Measurements from ENCODE around the gene MYO18B. TPM values are rescaled to one million over a fixed set of nuclear protein-coding genes. Genes with fewer than 3 reads are reported as not detected.

MYO18B gene
- total and polyA plus RNA-seq, 8 donors, result 0.05 to 0.47 (median 0.14) TPM

GRCh38 chr22:25959818-25960774 lies 218.1 kb downstream of the MYO18B start:
- 58 to 71% methylated on average over 12 of the region's 12 CpGs for WGBS, 2 donors
- FAIRE-seq (no peak), DNase-seq (no peak), ATAC-seq (no peak)
- H3K9me3 ChIP-seq, result no peaks in the 10 kb centered on the region
- H3K4me3 ChIP-seq, result no peak overlapping the region
- intact Hi-C loops (cut with DNase I), result no loop called here
- TF ChIP-seq CTCF (IDR thresholded peaks at IDR 0.05), result no peak
- no peak overlapping the region for H3K27ac ChIP-seq
- H3K36me3 ChIP-seq, result no peaks in the 10 kb centered on the region
- H3K4me1 ChIP-seq, result no peaks in the 10 kb centered on the region
- H3K27me3 ChIP-seq, result no peaks in the 10 kb centered on the region

GRCh38 chr22:25961699-25962098 lies 219.7 kb downstream of the MYO18B start:
- no peaks in the 10 kb centered on the region for H3K27me3 ChIP-seq
- no peak overlapping the region for H3K4me3 ChIP-seq
- FAIRE-seq (no peak), ATAC-seq (no peak), DNase-seq (no peak)
- no peaks in the 10 kb centered on the region for H3K4me1 ChIP-seq
- no peaks in the 10 kb centered on the region for H3K9me3 ChIP-seq
- WGBS, 2 donors, result 62 to 81% methylated on average over 5 of the region's 5 CpGs
- no peak for TF ChIP-seq CTCF (IDR thresholded peaks at IDR 0.05)
- H3K27ac ChIP-seq, result no peak overlapping the region
- H3K36me3 ChIP-seq, result no peaks in the 10 kb centered on the region
- intact Hi-C loops (cut with DNase I), result no loop called here

GRCh38 chr22:25962711-25963110 lies 220.7 kb downstream of the MYO18B start:
- no peak for FAIRE-seq
- intact Hi-C loops (cut with DNase I), result no loop called here
- no peaks in the 10 kb centered on the region for H3K36me3 ChIP-seq
- no peak for DNase-seq
- TF ChIP-seq CTCF (IDR thresholded peaks at IDR 0.05), result no peak
- H3K4me1 ChIP-seq, result no peaks in the 10 kb centered on the region
- no peaks in the 10 kb centered on the region for H3K27me3 ChIP-seq
- no peak for ATAC-seq
- no peaks in the 10 kb centered on the region for H3K9me3 ChIP-seq
- no peak overlapping the region for H3K27ac ChIP-seq
- H3K4me3 ChIP-seq, result no peak overlapping the region
- 72 to 78% methylated on average over 2 of the region's 2 CpGs for WGBS, 2 donors

GRCh38 chr22:25964961-25965730 lies 223.2 kb downstream of the MYO18B start:
- FAIRE-seq, result no peak
- no peaks in the 10 kb centered on the region for H3K27me3 ChIP-seq
- no peak overlapping the region for H3K4me3 ChIP-seq
- no peak for ATAC-seq
- no peak overlapping the region for H3K27ac ChIP-seq
- no peaks in the 10 kb centered on the region for H3K9me3 ChIP-seq
- H3K4me1 ChIP-seq, result no peaks in the 10 kb centered on the region
- H3K36me3 ChIP-seq, result no peaks in the 10 kb centered on the region
- 72 to 85% methylated on average over 10 of the region's 10 CpGs for WGBS, 2 donors
- TF ChIP-seq CTCF (IDR thresholded peaks at IDR 0.05), result no peak
- intact Hi-C loops (cut with DNase I), result no loop called here
- no peak for DNase-seq
